Left lobe of liver (tissue), 2 donors: Measurements from ENCODE around the gene PITX1. TPM values are rescaled to one million over a fixed set of nuclear protein-coding genes. Genes with fewer than 3 reads are reported as not detected.
"Not testable (repeated sequence)": the region's sequence is repeated elsewhere in the genome, so short reads cannot be mapped to it uniquely, and the experiment has no call there.

Experiments used
- ATAC-seq: fragments of 200-7000 bp; cut with Tn5 transposase; one replicate; pipeline ENCODE4 v1.9.1; 2020; ENCODE audit warnings: mild to moderate bottlenecking, moderate library complexity
- DNase-seq: peaks from one replicate; pipeline ENCODE4 v3.0.0-alpha.2; 2020; ENCODE audit warnings: low spot score
- total RNA-seq: library from RNA; stranded (reverse); gene quantifications from one replicate; pipeline ENCODE4 v1.2.1, GENCODE V29; 2021
- donor health status: DM: no; HTN: no; CAD: no; lungs with moderate emphysema.
- donor health status: DM: no; HTN: yes; CAD: no.

The PITX1 gene
- total RNA-seq: 0.40 TPM

DNA sequence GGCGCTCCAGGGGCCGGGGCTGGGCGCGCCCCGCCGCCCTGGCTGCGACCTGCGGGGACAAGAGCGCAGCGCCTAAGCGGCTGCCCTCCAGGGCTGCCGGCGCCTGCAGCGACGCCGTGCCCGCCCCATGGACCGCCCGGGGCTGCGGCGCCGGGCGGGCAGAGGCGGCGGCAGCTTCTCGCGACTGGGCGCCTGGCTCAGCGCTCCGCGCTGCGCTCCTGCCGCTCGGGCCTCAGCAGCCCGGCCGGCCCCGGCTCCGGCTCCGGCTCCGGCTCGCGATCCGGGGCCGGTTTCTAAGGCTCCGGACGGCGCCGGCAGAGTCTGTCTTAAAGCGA, at the start of gene PITX1:
Gene PITX1 (minus strand): TSS at position 328 of the 335 bp plus-strand sequence. CDS start 347 bp downstream, outside the sequence.
- ATAC-seq: peak; percentile 57
- no peak for DNase-seq

DNA sequence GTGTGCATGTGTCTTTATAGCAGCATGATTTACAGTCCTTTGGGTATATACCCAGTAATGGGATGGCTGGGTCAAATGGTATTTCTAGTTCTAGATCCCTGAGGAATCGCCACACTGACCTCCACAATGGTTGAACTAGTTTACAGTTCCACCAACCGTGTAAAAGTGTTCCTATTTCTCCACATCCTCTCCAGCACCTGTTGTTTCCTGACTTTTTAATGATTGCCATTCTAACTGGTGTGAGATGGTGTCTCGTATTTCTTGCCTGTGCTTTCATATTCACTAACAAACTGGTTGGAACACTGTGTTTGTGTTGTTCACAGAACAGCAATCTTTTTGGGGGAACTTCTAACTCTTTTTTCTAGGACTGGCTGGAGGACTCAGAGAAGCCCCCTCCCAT, 49.3 kb upstream of the PITX1 start:
- not testable (repeated sequence) for ATAC-seq, DNase-seq

DNA sequence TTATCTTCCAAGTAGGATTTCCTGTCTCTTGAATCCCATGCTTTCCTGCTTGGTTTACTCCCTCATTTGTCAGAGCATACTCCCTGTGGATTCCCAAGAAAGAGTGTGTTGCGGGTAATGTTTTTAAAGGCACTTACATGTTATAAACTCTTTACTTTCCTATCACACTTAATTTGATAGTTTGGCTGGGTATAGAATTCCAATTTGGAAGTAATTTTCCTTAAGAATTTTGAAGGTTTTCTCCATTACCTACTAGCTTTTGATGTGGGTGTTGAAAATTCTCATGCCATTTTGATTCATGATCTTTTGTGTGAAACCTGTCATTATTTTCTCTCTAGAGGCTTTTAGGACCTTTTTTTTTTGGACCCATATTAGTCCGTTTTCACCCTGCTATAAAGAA, 47.2 kb upstream of the PITX1 start:
- no peak for DNase-seq
- ATAC-seq: no peak

DNA sequence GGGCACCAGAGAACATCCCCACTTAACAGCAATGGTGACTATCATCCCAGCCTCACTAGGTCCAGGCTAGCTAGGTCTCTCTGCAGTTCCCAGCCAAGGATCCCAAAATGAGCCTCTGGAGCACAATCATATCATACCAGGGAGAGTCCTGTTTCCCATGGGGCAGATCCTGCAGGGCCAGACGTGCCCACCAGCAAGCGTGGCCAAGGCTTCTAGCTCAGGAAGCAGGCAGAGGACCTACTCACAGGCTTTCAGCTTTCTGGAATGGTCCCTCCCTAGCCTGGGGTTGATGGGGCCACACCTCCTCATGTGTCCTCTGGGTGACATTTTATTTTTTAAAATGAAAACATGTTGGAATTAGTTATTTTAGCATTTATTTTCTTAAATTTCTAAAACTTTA, 45.7 kb upstream of the PITX1 start:
- ATAC-seq (no peak), DNase-seq (no peak)

DNA sequence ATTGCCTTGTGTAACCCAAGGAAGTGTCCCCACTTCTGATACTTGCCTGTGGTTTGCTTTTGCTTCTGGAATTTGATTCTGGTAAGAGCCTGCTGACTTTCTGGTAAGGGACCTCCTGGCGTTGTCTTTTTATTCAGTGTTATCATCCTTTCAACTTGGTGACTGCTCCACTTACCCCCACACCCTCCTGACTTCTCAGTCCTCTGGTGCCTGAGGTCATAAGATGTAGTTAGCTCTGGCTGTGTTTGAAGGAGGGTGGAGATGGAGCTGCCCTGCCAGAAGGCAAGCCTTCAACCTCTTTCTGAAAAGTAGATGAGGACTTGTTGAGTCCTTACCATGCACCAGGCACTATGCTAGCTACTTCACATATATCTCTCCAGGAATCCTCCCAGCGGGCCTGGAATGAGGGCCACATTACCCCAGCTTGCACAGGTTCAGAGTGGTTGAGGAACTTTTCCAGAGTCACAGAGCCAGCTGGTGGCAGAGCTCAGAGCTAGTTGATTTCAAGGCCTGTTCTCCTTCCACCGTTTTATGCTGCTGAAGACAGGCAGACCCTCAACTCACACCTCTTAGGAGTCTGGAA, 45.2 kb upstream of the PITX1 start:
- DNase-seq: no peak
- no peak for ATAC-seq

DNA sequence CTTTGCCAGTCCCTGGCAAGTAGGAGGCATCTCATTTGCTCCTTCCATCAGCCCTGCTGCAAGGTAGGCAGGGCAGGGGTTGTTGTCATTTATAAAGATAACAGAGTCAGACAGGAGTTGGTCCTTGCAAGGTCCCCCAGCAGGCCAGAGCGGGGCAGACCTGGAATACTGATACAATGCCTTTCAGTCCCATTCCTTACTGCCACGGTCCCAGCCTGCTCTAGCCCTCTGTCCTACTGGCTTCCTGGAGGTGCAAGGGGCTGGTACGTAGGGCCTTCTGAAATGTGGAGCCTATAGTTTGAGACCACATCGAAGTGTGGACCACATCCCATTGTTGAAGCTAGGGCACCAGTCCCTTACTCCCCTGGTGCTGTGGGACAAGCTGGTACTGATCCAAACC, 42.8 kb upstream of the PITX1 start:
- no peak for DNase-seq
- no peak for ATAC-seq

DNA sequence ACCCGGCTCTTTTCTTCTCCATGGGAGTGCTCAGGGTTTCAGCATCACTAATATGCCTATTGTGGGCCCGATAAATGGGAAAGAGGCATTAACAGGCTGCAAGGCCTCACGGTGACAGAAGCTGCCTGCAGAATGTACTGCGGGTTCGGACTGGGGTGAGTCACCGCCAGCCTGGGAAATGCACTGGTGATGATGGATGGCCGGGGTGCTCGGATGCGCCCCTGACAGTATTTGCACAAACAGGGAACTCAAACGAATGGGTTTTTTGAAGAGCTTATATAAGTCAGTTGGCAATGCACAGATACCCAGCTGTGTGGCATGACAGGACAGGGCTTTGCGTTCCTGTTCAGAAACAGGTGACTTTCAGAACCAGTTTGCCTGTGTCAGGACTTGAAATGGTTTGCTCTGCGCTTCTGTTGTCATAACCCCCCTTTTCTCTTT, 42.0 kb upstream of the PITX1 start:
- no peak for DNase-seq
- no peak for ATAC-seq

DNA sequence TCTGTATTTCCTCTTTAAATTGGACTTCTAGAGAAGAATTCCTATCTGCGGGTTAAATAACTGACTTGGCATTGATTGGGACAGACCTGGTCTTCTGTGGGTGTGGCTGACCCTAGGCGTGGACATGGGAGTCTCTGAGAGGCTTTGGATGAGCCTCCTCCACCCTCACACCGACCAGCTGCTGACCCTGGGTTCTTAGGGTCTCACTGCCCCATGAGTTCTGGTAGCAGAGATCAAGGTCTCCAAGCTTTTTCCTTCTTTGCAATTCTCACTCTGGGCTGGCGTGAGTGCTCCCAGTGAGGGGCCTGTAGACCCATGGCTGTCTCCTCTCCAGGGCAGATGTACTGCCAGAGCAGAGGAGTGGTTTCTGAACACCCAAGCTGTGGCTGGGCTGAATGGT, 41.6 kb upstream of the PITX1 start:
- DNase-seq: no peak

DNA sequence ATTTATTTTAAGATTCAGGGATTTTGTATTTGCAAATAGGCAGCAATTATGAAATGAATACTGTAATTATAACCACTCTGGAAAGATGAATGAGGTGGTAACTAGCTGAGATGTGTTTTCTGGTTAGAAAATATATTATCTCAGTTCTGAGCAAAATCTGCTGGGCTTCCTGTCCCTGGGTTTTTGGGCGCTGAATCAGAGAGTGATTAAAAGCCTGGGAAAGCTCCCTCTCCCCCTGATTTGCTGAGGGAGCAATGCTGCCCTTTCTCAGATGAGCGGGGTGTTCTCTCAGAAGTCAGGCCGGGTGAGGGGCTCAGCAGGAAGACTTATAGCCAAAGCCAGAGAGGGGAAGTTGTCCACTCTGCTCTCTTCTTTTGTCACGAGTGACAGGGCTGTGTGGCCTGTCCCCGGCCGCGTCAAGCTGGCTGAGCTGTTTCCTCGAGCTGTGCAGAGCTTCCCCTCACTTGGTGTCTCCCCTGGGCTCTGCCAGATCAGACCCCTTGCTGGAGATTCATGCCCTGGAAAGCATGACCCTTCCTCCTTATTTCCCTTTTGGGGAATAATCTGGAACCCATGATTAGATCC, 39.8 kb upstream of the PITX1 start:
- DNase-seq (no peak), ATAC-seq (no peak)

More for the DNA sequence above, 41.6 kb upstream of the PITX1 start:
- no peak for ATAC-seq

DNA sequence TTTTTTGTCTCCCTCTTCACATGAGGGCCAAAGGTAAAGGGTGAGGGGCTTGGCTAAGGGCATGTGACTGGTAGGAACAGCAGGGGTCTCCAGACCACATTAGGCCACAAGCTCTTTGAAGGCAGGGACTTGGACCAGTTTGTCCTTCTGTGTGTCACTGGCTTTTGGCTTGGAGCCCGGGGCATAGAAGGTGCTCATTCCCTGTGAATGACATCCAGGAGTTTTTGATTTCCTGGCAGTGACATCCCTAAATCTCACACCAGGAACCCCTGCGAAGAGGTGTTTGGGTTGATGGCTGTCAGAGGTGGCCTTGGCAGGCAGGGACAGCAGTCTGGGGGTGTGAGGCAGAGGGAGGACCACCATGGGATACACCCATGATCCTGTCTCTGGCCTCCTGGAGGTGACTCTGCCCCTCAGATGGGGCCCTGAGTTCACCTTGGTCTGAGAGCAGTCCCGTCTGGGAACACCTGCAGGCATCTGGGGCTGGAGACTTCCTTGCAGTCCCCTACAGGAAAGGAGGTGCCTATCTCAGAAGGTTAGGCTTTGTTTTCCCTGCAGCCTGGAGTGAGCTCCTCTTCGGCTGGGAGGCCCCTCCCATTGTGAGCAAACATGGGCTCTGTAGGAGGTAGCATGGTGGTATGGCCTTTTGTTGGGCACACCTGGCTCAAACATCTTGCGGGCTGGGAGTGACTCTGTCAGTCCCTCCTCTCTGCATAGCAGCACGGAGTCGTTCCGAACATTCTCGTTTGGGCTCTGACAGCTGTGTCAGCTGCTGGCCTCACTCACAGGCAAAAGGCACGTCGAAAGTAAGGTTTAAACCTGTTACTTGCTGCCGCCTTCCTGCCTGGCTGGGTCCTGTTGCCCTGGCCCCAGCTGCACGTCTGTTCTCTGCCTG, 38.6 kb upstream of the PITX1 start:
- no peak for ATAC-seq

DNA sequence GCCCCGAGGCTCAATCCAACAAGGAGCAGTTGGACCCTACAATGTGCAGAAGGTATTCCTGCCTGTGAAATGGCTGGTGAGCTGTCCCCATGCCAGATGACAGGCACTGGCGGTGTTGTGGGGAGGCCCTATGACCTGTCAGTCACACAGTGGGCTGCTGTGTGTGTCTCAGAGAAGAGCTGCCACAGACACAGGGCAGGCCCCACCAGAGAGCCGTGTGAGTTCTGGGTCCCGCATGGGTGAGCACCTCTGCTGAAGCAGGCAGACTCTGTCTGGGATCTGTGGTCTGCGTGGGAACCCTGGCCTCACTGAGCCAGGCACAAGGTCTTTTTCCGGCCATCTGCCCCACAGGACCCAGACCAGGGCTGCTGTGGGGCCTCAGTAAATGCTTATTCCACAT, 37.3 kb upstream of the PITX1 start:
- no peak for ATAC-seq
- DNase-seq: no peak

More for the DNA sequence above, 38.6 kb upstream of the PITX1 start:
- no peak for DNase-seq

DNA sequence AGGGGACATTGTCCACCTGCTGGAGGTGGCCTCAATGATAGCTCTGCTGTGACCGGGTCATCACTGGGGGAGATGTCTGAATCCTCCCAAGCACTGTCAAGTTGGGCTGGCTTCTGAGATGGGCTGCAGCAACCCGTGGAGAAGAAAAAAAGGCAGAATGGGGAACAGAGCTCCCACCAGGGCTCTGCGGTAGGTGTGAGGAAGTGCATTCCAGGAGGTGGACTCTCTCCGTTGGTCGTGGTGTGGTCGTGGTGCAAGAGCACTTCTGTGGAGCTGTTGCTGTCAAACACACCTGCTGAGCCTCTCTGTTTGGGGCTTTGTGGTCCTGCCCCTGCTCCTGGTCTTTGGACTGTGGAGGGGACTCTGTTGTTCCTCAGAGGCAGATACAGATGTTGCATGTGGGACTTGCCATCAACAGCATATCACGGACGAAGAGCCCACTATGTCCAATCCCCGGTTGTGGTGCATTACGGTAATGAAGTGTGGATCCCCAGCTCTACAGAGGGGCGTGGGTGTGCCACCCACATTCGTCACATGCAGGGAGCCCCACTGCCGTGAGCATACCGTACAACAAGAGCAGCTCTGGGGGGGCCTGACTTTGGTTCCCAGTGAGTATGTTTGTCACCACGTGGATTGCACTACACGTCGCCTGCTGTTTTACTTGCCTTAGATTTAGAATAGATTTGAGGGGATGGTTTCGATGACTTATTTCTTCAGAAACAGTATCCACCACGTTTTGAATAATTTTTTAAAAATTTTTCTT, 36.0 kb upstream of the PITX1 start:
- no peak for ATAC-seq
- DNase-seq: no peak

DNA sequence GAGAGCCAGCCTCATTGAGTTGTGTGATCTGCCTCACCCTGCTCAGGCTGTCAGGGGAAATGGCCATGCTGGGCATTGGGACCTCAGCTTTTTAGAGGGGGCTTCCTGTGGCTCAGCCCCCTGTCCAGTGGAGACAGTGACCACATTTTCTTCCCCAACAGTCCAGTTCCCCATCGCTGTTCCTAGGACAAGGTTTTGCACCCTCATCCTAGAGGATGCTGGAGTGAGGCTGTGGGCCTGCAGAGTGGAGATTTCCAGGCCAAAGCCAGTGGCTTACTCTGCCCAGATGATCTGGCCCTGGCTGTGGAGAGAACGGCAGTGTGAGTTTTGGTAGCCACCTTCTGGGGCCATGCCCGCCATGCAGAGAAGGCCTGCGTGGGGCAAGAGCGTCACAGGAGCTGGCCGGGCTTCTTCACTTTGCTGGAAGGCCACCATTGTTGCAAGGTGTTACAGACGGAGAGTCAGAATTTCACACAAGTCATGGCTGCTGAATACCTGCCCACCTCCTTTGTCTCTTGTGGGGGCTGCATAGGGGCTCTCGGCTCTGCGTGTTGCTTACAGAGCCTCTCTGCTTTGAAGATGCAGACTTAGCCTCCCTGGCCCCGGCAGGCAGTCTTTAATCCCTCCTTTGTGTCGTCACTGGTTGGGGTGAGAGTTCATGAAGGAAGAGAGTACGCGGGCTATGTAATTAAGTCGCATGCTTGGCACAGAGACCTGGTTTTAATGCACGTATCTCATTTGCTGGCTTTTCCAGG, 35.2 kb upstream of the PITX1 start:
- no peak for ATAC-seq

DNA sequence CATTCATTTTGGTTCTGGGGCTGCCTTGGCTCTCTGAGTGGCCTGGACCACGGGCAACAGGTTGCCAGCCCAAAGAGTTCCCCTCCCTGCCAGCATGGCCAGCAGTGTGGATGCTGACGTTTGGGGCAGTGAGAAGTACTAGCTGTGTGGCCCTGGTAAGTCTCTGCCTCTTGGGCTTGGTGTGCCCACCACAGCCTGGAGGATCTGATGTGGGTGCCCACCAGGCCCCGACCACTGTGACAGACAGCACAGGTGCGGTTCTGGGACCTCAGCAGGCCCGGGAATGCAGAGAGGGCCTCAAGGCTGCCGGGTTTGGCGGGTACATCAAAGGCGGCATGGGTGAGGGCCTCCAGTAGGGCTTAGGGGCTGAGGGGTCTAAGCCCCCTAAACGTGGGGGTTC, 33.6 kb upstream of the PITX1 start:
- DNase-seq: no peak
- no peak for ATAC-seq

More for the DNA sequence above, 35.2 kb upstream of the PITX1 start:
- no peak for DNase-seq

DNA sequence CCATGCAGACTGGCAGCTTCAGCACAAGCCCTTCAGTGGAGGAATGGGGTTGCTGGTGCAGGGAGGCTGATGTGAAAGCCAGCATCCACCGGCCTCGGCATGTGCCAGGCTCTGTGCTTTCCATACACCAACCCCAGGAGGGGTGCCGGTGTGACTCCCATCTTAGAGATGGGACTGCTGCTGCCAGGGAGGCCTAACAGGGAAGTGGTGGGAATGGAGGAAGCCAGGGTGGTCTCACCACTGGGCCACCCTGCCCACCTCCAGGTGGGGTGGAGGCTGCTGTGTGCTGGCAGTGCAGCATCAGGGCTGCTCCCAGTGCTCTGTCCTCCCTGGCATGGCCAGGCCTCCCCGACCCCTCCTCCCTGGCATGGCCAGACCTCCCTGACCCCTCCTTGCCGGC, 32.8 kb upstream of the PITX1 start:
- ATAC-seq (no peak), DNase-seq (no peak)

DNA sequence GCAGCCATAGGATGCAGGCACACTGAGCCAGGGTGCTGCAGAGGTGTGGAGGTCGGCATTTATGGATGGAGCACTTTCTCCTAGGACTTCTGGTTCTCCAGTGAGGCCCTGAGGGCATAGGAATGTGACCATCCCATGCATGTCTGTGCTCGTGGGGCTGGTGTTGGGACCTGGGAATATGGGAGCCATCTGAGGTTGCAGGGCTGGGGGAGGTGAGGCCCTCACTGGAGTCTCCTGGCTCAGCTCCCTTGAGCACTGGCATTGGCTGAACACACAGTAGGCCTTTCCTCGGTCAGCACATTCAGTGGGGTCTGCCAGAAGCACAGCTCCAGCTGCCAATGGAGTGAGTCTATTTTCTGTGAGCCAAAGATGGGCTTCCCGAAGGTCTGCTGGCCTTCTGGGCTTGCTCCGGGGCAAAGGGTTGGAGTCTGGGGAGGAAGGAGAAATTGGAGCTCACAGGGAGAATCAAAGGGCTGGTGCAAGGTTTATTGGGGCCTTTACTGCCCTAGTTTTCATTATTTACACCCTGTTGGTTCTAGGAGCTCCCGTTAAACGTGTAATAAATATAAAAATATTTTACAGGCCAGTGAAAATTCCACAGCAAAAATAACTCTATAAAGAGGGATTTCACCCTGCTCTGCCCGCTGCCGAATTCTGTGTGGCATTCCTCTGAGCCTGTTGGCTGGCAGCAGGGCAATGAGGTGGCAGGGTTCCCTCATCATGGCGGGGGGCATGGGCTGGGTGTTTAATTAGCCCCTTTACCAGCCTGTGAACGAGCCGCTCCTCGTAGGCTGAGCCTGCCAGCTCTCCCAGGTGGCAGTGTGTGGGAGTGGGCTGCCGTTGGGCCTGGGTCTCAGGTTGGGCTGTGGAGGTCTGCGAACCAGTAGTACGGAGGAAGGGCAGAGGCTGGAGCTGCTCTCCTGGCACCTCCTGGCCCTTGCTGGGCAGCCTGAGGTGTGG, 31.6 kb upstream of the PITX1 start:
- DNase-seq (no peak), ATAC-seq (no peak)

DNA sequence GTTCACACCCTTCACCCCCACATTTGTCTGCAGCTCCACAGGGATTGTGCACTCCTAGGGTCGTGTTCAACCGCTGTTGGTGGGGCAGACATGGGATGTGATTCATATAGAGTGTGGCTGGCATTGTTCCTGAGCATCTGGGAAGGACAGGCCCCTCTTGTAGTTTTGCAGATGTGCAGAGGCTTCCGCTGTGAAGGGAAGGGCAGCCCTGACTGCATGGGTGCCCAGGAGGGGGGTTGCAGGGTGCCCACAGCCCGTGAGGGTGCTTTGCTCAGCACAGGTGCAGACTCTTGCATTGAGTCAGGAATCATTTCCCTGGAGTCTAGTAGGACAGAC, 30.2 kb upstream of the PITX1 start:
- DNase-seq (no peak), ATAC-seq (no peak)

DNA sequence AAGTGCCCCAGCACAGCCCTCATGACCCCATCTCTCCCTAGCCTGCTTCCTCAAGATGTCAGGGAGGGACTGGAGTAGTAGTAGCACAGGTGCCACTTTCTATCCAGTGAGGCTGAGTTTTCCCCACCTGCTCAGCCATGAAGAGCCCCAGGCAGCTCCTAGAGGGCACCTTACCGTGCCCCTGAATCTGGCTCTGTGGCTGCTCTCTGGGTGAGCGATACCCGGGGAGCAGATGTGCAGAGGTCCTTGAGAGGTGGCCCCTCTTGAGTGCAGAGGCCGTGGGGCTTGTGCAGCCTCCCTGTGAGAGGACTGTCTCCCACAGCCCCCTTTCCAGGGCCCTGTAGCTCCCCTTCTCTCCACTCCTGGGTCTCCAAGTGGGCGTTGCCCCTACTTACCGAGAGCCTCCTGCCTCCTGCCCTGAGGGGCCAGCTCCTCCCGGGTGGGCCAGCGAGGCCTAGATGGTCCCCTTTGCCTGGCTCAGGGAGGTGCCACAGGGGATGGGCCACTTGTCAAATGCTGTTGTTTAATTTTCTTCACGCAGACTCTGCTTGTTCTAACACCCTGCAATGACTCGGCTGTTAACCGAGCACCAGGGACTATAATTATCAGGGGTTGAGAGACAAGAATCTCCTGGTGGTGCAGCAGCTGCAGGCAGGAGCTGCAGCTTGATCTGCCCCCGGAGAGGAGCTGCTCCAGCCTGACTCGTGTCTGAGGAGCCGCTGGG, 29.6 kb upstream of the PITX1 start:
- DNase-seq (no peak), ATAC-seq (no peak)

DNA sequence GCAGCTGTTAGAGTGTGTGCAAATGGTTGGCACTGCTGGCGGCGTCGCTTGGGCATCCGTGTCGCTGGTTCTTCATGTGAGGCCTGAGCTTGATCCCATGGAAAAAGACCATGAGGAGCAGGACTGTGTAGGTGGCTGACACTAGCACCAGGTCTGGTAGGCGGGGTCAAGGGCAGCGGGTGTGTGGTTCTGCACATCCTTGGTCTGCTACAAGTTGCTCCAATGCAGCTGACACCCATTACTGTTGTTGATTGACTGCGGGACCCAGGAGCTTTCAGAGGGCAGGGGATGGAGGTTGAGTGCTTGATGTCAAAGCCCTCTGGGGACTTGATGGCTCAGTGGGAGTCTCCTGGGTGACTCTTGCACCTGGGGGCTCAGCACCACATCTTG, 29.0 kb upstream of the PITX1 start:
- ATAC-seq (no peak), DNase-seq (no peak)
